Uterus (tissue), 2 donors: ENCODE measurements around the gene DNM2.

ENCODE experiments used
- CTCF ChIP-seq, 4 experiments: fragments of 200-600 bp in 2 of 4; fragments of 450-650 bp in 2 of 4; sonication (generic) in 2 of 4; IDR thresholded peaks; one replicate each; pipeline ENCODE4 v1.5.1; 2016 to 2019; ENCODE audit warnings: antibody characterized with exemption in 4 of 4, mild to moderate bottlenecking in 2 of 4, moderate library complexity in 1 of 4
- POLR2A ChIP-seq, 2 donors: fragments of 450-650 bp; IDR thresholded peaks; one replicate each; pipeline ENCODE4 v1.6.1; 2016; ENCODE audit warnings: antibody characterized with exemption in 2 of 2, mild to moderate bottlenecking in 1 of 2, moderate library complexity in 1 of 2

GRCh38 chr19:10725415-10725814, 7.5 kb downstream of the DNM2 start:
- TF ChIP-seq CTCF (IDR thresholded peaks at IDR 0.05) (no peak), POLR2A (IDR thresholded peaks at IDR 0.05) (no peak)
